Mammary epithelial cell (primary cell): ENCODE measurements around the gene CTSW.

Experiments used
- EZH2 ChIP-seq: IDR thresholded peaks from 2 replicates; pipeline ENCODE4 v1.6.1; 2012; ENCODE audit warnings: low read length, inconsistent platforms, borderline replicate concordance
- TF ChIP-seq, protein P1 (sequence below), 2 donors: IDR thresholded peaks in 1 of 2; conservative IDR thresholded peaks in 1 of 2; 2 replicates each; pipeline ENCODE4 v1.5.1; 2011 to 2012; ENCODE audit warnings: inconsistent platforms in 2 of 2, low read length in 2 of 2, mild to moderate bottlenecking in 2 of 2, control low read depth in 1 of 2, low read depth in 1 of 2; ENCODE audit not compliant: insufficient read depth in 1 of 2; ENCODE audit errors: extremely low read depth in 1 of 2

DNA sequence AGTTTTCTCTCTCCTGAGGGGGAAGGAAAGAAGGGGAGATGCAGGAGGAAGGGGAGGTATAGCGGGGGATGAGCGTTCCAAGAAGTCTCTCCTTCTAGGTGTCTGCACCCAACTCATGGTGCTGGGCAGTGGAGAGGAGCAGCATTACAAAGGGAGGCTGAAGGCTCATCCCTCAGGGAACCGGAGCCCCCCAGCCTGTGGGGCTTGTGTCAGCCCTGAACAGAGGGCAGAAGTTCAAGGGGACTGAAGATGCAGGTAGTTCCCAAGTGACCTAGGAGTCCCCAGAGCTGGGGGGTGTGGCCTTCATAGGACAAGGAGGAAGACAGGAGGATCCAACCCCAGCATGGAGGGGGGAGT lies 37.4 kb downstream of the CTSW start:
- TF ChIP-seq, protein P1, sequence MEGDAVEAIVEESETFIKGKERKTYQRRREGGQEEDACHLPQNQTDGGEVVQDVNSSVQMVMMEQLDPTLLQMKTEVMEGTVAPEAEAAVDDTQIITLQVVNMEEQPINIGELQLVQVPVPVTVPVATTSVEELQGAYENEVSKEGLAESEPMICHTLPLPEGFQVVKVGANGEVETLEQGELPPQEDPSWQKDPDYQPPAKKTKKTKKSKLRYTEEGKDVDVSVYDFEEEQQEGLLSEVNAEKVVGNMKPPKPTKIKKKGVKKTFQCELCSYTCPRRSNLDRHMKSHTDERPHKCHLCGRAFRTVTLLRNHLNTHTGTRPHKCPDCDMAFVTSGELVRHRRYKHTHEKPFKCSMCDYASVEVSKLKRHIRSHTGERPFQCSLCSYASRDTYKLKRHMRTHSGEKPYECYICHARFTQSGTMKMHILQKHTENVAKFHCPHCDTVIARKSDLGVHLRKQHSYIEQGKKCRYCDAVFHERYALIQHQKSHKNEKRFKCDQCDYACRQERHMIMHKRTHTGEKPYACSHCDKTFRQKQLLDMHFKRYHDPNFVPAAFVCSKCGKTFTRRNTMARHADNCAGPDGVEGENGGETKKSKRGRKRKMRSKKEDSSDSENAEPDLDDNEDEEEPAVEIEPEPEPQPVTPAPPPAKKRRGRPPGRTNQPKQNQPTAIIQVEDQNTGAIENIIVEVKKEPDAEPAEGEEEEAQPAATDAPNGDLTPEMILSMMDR (conservative IDR thresholded peaks at IDR 0.05 in 1 of 2, IDR thresholded peaks at IDR 0.05 in 1 of 2; ENCODE audit: extremely low read depth in 1 of 2, insufficient read depth in 1 of 2, low read depth in 1 of 2, low read length in 2 of 2): no peak
- TF ChIP-seq EZH2: no peak
